Skeletal muscle cell (primary cell): Measurements from ENCODE around the gene USF3.

Experiments used
- DNase-seq: peaks from one replicate; pipeline ENCODE4 v3.0.0-alpha.2; 2010; ENCODE audit warnings: low read depth
- H3K4me3 ChIP-seq: 2 replicates; pipeline ENCODE4 v1.5.1; 2011; ENCODE audit warnings: low read depth, mild to moderate bottlenecking, control low read depth, low read length, moderate library complexity

The USF3 gene

DNA sequence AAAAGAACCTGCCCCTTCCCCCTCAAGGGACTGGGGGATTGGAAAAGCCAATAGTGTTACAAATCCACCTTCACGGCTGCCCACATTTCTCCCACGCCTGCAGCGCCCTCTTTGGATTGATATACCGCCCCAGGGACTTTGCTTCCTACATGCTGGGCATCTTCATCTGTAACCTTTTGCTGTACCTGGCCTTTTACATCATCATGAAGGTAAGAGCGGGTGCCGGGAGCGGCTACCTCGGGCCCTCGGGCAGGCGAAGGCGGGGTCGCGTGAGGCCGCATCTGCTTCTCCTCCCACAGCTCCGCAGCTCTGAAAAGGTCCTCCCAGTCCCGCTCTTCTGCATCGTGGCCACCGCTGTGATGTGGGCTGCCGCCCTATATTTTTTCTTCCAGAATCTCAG, 73.1 kb downstream of the USF3 start:
- H3K4me3 ChIP-seq = peak overlapping the region; percentile 13
- DNase-seq = no peak

DNA sequence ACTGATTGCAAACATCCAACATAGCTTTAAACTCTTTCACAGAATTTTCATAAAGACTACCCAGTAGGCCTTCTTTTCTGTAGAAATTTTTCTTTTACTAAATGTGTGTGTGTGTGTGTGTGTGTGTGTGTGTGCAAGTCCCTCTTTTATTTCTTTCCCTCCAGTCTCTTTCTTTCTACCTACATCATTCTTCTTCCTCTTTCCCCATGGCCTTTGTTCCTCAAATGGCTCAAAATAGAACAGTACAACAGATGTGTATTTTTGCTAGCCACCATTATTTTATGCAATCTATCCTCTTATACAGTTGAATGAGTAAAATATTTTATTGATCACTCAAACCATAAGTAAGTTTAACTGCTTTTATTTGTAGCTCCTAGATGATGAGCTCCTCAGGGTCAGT, 76.4 kb downstream of the USF3 start:
- no peak overlapping the region for H3K4me3 ChIP-seq
- no peak for DNase-seq

DNA sequence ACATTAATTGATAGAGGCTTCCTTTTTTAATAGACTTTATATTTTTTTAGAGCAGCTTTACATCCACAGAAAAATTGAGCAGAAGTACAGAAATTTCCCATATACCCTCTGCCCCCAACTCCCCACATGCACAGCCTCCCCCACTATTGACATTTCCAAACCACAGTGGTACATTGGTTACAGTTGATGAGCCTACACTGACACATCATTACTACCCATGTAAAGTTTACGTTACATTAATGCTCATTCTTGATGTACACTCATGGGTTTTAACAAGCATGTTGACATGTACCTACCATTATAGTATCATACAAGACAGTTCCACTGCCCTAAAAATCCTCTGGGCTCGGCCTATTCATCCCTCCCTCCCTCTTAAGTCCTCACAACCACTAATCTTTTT, 78.7 kb downstream of the USF3 start:
- no peak overlapping the region for H3K4me3 ChIP-seq
- no peak for DNase-seq

DNA sequence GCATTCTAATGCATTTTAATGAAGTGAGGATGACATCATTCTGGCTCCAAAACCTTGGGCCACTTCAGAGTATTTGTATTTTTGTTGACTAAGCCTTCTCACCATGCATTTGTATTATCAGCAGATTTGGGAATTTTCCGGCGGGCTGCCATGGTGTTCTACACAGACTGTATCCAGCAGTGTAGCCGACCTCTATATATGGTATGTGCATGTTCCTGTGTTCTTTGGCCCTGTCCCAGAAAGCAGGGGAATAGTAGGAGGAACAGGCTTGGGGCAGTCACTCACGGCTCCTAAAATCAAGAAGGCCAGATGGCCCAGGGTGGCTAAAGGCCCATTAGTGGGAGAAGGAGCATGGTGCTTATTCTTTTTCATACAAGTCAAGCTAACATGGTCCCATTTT, 80.5 kb downstream of the USF3 start:
- no peak for DNase-seq

DNA sequence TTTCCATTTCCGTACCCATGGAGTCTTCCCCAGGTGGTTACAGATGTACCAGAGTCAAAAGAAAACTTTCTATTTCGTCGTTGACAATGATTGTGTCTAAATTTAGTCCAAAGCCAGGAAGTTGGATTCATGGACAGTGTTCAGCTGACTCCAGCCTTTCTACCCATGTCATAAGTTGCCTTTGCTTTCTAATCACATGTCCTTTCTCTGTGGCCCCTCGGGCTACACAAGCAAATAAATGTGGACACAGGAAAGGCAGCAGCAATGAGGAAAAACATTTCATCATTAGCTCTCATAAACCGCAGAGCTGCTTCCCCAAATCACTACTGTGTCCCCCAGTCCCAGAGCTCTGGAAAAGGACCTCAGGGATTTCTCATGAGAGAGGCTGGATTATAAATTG, 82.0 kb downstream of the USF3 start:
- no peak overlapping the region for H3K4me3 ChIP-seq
- no peak for DNase-seq

More for the DNA sequence above, 80.5 kb downstream of the USF3 start:
- H3K4me3 ChIP-seq = no peak overlapping the region

DNA sequence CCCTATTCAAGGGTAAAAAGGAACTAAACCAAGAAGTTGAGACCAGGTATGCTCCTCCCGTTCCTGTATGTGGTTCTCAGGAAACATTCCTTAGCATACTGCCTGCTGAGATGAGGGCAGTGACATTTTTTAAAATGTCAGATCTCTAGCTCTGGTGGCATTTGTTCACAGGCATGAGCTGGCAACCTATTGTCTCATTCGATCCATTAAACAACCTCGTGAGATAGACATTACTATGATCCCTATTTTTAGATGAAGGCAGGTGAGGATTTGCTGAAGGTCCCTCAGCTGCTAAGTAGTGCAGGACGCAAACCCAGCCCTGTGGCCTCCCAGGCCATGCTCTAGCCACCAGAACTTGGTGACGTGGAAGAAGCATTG, 89.2 kb downstream of the USF3 start:
- DNase-seq = no peak
- H3K4me3 ChIP-seq = no peak overlapping the region

DNA sequence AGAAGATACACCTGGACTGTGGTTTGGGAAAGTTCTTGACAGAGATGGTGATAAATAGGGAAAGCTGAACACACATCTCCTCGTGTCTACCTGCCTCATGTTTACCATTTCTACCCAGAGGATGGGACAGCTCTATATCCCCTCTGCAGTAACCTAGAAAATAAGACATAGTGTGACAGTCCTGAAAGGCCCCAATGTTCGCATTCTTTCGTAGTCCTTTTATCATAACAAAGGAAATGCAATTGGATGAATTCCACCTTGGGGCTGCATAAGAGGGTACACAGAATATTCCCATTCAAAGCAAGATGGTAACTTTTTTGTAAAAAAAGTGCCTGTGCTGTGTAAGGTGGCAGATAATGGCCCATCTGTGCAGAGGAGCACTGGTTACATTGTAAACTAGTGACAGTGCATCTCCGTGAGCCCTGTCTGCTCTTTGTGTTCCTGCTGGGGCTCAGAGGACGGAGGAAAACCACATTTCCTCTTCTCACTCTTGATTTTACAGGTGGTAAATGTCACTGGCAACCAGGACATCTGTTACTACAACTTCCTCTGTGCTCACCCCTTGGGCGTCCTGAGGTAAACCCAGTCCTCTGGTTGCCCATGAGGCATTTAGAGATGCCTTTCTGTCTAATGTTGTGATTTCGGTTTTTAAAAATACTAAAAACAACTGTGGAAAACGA, 89.8 kb downstream of the USF3 start:
- H3K4me3 ChIP-seq = no peak overlapping the region
- DNase-seq = no peak

DNA sequence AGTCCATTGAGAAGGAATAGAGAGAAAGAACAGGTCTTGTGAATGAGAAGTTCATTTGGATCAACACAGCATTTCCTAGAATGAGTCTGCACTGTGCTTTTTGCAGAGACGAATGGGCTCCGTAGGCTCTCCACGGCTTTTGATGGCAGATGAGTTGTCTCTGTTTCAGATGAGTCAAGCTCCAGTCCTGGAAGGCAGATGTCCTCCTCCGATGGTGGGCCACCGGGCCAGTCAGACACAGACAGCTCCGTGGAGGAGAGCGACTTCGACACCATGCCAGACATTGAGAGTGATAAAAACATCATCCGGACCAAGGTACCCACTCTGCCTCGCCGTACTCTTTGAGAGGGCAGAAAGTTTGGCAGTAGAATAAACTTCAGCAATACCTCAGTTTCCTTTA, 93.6 kb downstream of the USF3 start:
- DNase-seq = no peak
- H3K4me3 ChIP-seq = no peak overlapping the region

DNA sequence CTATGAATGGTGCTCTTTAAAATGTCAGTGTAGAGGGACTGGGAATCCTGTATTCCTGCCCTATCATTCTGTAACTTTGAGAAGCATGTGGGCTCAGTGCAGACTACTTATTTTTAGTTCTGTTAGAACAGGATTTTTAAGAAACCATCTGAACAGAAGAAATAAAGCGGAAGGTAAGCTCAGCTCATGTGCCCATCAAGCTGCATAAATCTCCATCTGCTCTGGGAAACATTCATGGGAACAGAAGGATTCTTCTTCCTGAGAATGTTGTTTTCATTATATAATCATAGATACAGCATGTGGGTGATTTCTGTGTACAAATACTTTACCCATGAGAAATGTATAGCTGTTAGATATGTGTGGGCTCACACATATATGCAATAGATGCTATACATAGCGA, 94.2 kb downstream of the USF3 start:
- no peak for DNase-seq

DNA sequence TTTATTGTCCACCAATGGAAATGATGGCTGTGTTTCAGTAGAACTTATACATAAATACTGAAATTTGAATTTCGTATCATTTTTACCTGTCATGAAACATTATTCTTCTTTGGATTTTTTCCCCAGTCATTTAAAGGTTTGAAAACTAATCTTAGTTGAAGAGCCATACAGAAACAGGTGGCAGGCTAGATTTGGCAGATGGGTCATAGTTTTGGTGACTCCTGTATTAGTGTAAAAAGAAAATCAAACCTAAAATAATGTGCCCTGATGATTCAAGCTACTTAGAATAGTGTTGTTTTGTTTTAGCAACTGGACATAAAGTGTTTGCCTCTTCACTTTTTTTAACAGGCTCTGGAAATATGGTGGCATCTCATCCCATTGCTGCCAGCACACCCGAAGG, 95.2 kb downstream of the USF3 start:
- no peak overlapping the region for H3K4me3 ChIP-seq
- DNase-seq = no peak

More for the DNA sequence above, 94.2 kb downstream of the USF3 start:
- no peak overlapping the region for H3K4me3 ChIP-seq

DNA sequence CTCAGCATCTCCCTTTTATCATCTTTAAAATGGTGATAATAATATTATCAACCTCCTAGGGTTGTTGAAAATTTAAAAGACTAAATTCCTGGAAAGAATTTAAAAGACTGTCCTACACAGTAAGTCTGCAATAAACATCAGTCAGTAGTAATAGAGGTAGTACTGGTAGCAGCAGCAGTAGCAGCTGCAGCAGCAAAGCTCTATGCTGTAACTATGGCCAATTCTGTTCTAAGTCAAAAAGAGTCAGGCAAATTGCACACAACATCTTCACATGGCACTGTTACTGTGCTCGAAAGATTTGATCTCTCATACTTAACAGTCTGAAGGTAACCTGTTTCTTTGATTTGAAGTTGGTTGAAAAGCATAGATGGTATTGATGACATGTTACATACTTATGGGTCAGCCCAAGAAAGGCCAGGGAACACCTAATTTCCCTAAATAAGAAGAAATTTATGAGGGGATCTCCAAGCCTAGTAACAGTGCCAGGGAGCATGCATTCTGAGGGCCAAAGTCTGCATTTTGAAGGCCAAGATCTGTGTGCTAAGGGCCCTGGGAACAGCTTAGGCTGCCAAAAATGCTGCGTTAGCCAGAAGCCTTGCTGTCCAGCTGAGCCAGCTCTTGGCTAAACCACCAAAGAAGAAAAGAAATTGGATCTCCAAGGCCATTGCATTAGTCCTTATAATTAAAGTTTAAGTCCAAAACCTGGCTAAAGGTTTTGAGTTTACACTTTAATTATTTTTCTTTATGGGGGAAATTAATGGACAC, 95.8 kb downstream of the USF3 start:
- DNase-seq = no peak
- no peak overlapping the region for H3K4me3 ChIP-seq
